K562 (cell line): ENCODE data around the gene CHTOP. TPM values are rescaled to one million over a fixed set of nuclear protein-coding genes. Genes with fewer than 3 reads are reported as not detected.

ENCODE experiments used
- ASH1L ChIP-seq: fragments of 450-650 bp; IDR thresholded peaks from 2 replicates; pipeline ENCODE4 v1.6.1; 2018; ENCODE audit warnings: borderline replicate concordance, mild to moderate bottlenecking, low read depth; ENCODE audit not compliant: partially characterized antibody
- ESRRA ChIP-seq: fragments of 450-650 bp; IDR thresholded peaks from 2 replicates; pipeline ENCODE4 v1.6.1; 2014; ENCODE audit warnings: low read depth, mild to moderate bottlenecking, moderate library complexity, borderline replicate concordance
- GABPB1 ChIP-seq: sonication (generic); formaldehyde crosslinking; IDR thresholded peaks from 2 replicates; pipeline ENCODE4 v1.8.0; 2022; ENCODE audit warnings: mild to moderate bottlenecking, missing genetic modification reagents
- HDAC1 ChIP-seq, 2 experiments: fragments of 450-650 bp; IDR thresholded peaks; 2 replicates each; pipeline ENCODE4 v1.6.1; 2016 to 2017; ENCODE audit warnings: inconsistent platforms in 1 of 2, mild to moderate bottlenecking in 1 of 2, moderate library complexity in 1 of 2
- HOXB6 ChIP-seq: fragments of 250-450 bp; sonication (Bioruptor Pico); IDR thresholded peaks from 2 replicates; pipeline ENCODE4 v1.5.1; 2022; ENCODE audit warnings: mild to moderate bottlenecking, borderline replicate concordance
- MIER1 ChIP-seq: fragments of 450-650 bp; IDR thresholded peaks from 2 replicates; pipeline ENCODE4 v1.6.1; 2016; ENCODE audit warnings: antibody characterized with exemption, mild to moderate bottlenecking, low read depth
- NFATC3 ChIP-seq: fragments of 450-650 bp; IDR thresholded peaks from 2 replicates; pipeline ENCODE4 v1.6.1; 2017; ENCODE audit warnings: mild to moderate bottlenecking
- RFX5 ChIP-seq: IDR thresholded peaks from 2 replicates; pipeline ENCODE4 v1.6.1; 2011; ENCODE audit warnings: low read depth, mild to moderate bottlenecking, improper control_type of control experiment, low read length
- SMARCC2 ChIP-seq: fragments of 450-650 bp; IDR thresholded peaks from 2 replicates; pipeline ENCODE4 v1.6.1; 2017; ENCODE audit warnings: antibody characterized with exemption, moderate library complexity, mild to moderate bottlenecking, low read depth
- TCF3 ChIP-seq: sonication (generic); formaldehyde crosslinking; IDR thresholded peaks from 2 replicates; pipeline ENCODE4 v1.4.0; 2020; ENCODE audit warnings: mild to moderate bottlenecking, missing genetic modification reagents
- XRCC3 ChIP-seq: fragments of 450-650 bp; IDR thresholded peaks from 2 replicates; pipeline ENCODE4 v1.6.1; 2017; ENCODE audit warnings: mild to moderate bottlenecking, moderate library complexity
- ZC3H4 ChIP-seq: sonication (generic); formaldehyde crosslinking; IDR thresholded peaks from 2 replicates; pipeline ENCODE4 v1.9.0; 2021; ENCODE audit warnings: missing genetic modification reagents, borderline replicate concordance
- ZNF121 ChIP-seq: sonication (generic); formaldehyde crosslinking; conservative IDR thresholded peaks from 2 replicates; pipeline ENCODE4 v1.8.0; 2022; ENCODE audit warnings: missing genetic modification reagents
- ZNF217 ChIP-seq: sonication (generic); formaldehyde crosslinking; IDR thresholded peaks from 2 replicates; pipeline ENCODE4 v1.8.0; 2022; ENCODE audit warnings: mild to moderate bottlenecking, missing genetic modification reagents
- ZNF23 ChIP-seq: fragments of 250-450 bp; sonication (Bioruptor Pico); IDR thresholded peaks from 2 replicates; pipeline ENCODE4 v1.4.0; 2020; ENCODE audit warnings: mild to moderate bottlenecking
- ZNF699 ChIP-seq: fragments of 250-450 bp; sonication (Bioruptor Pico); IDR thresholded peaks from 2 replicates; pipeline ENCODE4 v1.8.0; 2021; ENCODE audit warnings: mild to moderate bottlenecking, moderate library complexity; ENCODE audit not compliant: insufficient replicate concordance
- ZNF79 ChIP-seq: fragments of 250-450 bp; sonication (Bioruptor Pico); IDR thresholded peaks from 2 replicates; pipeline ENCODE4 v1.4.0; 2020; ENCODE audit warnings: low read depth, mild to moderate bottlenecking, moderate library complexity
- polyA plus RNA-seq, 8 experiments: library from polyadenylated mRNA; depleted of rRNA in 4 of 8; stranded (reverse) in 5 of 8; unstranded in 3 of 8; fragments of >200 nt; fragmentation: Nextera tagmentation in 2 of 8; fragmentation: Illumina TruSeq in 1 of 8; extraction: Ambion mirVana in 2 of 8; extraction: Trizol in 1 of 8; gene quantifications; 2 replicates each; pipeline versions ENCODE4 v1.2.1 to v1.2.3, GENCODE V29; 2011 to 2014; ENCODE audit warnings: inconsistent platforms in 1 of 8, missing spikeins in 1 of 8
- total RNA-seq, 7 experiments: library from RNA; depleted of rRNA in 6 of 7; stranded (reverse); fragments of >200 nt in 6 of 7; fragmentation: Illumina TruSeq in 2 of 7; extraction: Trizol in 2 of 7; gene quantifications; 2 replicates each; pipeline versions ENCODE4 v1.2.1 to v1.2.3, GENCODE V29; 2011 to 2021; ENCODE audit warnings: low replicate concordance in 1 of 7
- TF ChIP-seq, protein P1 (sequence below): sonication (generic); formaldehyde crosslinking; IDR thresholded peaks from 2 replicates; pipeline ENCODE4 v1.8.0; 2023; ENCODE audit warnings: mild to moderate bottlenecking, missing genetic modification reagents
- TF ChIP-seq, protein P2 (sequence below): fragments of 250-450 bp; sonication (Bioruptor Pico); IDR thresholded peaks from 2 replicates; pipeline ENCODE4 v1.5.0; 2021
- TF ChIP-seq, protein P3 (sequence below): fragments of 450-650 bp; IDR thresholded peaks from 2 replicates; pipeline ENCODE4 v1.7.0; 2016; ENCODE audit warnings: borderline replicate concordance
- TF ChIP-seq, protein P4 (sequence below): fragments of 450-650 bp; conservative IDR thresholded peaks from 2 replicates; pipeline ENCODE4 v1.6.1; 2016; ENCODE audit warnings: missing genetic modification characterization, low read depth, mild to moderate bottlenecking, control low read depth, missing compliant biosample characterization

Gene CHTOP
- total and polyA plus RNA-seq, 9 of the 15 experiments (the other 6 are each of a cell fraction or from before 2014, with no cell fraction given), result 10.2 to 91.8 (median 60.8) TPM

DNA sequence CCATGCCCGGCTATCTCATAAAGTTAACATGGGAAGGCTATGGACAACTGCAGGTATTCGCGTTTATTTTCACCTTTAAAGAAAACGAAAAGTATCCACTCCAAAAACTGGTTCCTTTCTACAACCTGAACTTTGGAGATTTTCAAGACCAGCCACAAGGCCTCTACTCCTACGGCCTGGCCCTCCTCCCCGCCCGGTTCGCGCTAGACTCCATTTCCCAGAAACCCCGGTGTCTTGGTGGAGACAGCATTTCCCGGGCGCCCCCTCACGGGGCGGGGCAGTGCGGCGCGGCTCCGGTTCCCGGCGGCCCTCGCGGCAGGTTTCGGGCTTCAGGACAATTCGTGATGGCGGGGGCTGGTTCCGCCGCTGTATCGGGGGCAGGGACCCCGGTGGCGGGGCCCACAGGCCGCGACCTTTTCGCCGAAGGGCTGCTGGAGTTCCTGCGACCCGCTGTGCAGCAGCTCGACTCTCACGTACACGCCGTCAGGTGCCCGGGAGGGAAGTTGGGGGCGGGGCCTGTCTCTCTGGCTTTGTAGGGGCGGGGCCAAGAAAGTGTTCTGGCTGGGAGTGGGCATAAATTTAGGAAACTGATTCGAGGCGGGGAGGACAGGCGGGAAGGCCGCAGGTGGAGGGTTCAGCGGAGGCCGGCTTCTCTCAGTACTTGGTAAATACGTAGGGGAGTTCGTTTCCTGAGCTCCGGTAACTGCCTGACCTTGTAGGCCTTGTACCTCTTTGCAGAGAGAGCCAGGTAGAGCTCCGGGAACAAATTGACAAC is 24.7 kb downstream of the CHTOP start, which contains the start of gene SNAPIN (continued):
- TF ChIP-seq, protein P1, sequence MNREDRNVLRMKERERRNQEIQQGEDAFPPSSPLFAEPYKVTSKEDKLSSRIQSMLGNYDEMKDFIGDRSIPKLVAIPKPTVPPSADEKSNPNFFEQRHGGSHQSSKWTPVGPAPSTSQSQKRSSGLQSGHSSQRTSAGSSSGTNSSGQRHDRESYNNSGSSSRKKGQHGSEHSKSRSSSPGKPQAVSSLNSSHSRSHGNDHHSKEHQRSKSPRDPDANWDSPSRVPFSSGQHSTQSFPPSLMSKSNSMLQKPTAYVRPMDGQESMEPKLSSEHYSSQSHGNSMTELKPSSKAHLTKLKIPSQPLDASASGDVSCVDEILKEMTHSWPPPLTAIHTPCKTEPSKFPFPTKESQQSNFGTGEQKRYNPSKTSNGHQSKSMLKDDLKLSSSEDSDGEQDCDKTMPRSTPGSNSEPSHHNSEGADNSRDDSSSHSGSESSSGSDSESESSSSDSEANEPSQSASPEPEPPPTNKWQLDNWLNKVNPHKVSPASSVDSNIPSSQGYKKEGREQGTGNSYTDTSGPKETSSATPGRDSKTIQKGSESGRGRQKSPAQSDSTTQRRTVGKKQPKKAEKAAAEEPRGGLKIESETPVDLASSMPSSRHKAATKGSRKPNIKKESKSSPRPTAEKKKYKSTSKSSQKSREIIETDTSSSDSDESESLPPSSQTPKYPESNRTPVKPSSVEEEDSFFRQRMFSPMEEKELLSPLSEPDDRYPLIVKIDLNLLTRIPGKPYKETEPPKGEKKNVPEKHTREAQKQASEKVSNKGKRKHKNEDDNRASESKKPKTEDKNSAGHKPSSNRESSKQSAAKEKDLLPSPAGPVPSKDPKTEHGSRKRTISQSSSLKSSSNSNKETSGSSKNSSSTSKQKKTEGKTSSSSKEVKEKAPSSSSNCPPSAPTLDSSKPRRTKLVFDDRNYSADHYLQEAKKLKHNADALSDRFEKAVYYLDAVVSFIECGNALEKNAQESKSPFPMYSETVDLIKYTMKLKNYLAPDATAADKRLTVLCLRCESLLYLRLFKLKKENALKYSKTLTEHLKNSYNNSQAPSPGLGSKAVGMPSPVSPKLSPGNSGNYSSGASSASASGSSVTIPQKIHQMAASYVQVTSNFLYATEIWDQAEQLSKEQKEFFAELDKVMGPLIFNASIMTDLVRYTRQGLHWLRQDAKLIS (CRISPR knock-in tag), result no peak
- TF ChIP-seq MIER1 (no peak), ZNF79 (no peak), ZNF699 (CRISPR knock-in tag) (no peak), HDAC1 (IDR thresholded peaks at IDR 0.05) (peak in 1 of 2 experiments; percentile 59; a peak in 1 of 4 replicates), ZNF217 (no peak), ESRRA (peak; percentile 47; the same call in 1 of the 2 replicates), RFX5 (no peak), ZNF23 (CRISPR knock-in tag) (no peak), NFATC3 (0 out of 2 replicates have a peak, but pooled peaks have one; percentile 40), GABPB1 (CRISPR knock-in tag) (peak; percentile 73), ZC3H4 (CRISPR knock-in tag) (no peak), ASH1L (no peak), TCF3 (CRISPR knock-in tag) (no peak), XRCC3 (no peak), HOXB6 (CRISPR knock-in tag) (no peak), SMARCC2 (no peak), ZNF121 (CRISPR knock-in tag) (no peak)
- TF ChIP-seq, protein P2, sequence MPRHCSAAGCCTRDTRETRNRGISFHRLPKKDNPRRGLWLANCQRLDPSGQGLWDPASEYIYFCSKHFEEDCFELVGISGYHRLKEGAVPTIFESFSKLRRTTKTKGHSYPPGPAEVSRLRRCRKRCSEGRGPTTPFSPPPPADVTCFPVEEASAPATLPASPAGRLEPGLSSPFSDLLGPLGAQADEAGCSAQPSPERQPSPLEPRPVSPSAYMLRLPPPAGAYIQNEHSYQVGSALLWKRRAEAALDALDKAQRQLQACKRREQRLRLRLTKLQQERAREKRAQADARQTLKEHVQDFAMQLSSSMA (CRISPR knock-in tag), result no peak
- TF ChIP-seq, protein P3, sequence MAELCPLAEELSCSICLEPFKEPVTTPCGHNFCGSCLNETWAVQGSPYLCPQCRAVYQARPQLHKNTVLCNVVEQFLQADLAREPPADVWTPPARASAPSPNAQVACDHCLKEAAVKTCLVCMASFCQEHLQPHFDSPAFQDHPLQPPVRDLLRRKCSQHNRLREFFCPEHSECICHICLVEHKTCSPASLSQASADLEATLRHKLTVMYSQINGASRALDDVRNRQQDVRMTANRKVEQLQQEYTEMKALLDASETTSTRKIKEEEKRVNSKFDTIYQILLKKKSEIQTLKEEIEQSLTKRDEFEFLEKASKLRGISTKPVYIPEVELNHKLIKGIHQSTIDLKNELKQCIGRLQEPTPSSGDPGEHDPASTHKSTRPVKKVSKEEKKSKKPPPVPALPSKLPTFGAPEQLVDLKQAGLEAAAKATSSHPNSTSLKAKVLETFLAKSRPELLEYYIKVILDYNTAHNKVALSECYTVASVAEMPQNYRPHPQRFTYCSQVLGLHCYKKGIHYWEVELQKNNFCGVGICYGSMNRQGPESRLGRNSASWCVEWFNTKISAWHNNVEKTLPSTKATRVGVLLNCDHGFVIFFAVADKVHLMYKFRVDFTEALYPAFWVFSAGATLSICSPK, result no peak
- TF ChIP-seq, protein P4, sequence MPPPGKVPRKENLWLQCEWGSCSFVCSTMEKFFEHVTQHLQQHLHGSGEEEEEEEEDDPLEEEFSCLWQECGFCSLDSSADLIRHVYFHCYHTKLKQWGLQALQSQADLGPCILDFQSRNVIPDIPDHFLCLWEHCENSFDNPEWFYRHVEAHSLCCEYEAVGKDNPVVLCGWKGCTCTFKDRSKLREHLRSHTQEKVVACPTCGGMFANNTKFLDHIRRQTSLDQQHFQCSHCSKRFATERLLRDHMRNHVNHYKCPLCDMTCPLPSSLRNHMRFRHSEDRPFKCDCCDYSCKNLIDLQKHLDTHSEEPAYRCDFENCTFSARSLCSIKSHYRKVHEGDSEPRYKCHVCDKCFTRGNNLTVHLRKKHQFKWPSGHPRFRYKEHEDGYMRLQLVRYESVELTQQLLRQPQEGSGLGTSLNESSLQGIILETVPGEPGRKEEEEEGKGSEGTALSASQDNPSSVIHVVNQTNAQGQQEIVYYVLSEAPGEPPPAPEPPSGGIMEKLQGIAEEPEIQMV, result no peak
